DLD1 (cell line): ENCODE measurements around the gene TBC1D22A.

Experiments
- in situ Hi-C: cut with HindIII; loops from 2 replicates; pipeline ENCODE4 v1.10.0; 2017; ENCODE audit warnings: low sequenced_read_pairs

The TBC1D22A gene

GRCh38 chr22:47021371-47022074 lies 259.1 kb downstream of the TBC1D22A start:
- in situ Hi-C loops: no loop called here

GRCh38 chr22:47022075-47022473 lies 259.6 kb downstream of the TBC1D22A start:
- in situ Hi-C loops: no loop called here

GRCh38 chr22:47022475-47022874 lies 260.0 kb downstream of the TBC1D22A start:
- in situ Hi-C loops: no loop called here

GRCh38 chr22:47023871-47024270 lies 261.4 kb downstream of the TBC1D22A start:
- in situ Hi-C loops: no loop called here

GRCh38 chr22:47027766-47028165 lies 265.3 kb downstream of the TBC1D22A start:
- in situ Hi-C loops: loop anchor here (5.0 kb wide), 1 partner anchor 40 kb away; no protein-coding TSS in a partner anchor

- in situ Hi-C loops: loop anchor here (5.0 kb wide), 1 partner anchor 42 kb away; no protein-coding TSS in a partner anchor
These were observed 267.0 kb downstream of the TBC1D22A start for GRCh38 chr22:47029244-47030074.

GRCh38 chr22:47030143-47030661 lies 267.8 kb downstream of the TBC1D22A start:
- in situ Hi-C loops: no loop called here

GRCh38 chr22:47030881-47031627 lies 268.6 kb downstream of the TBC1D22A start:
- in situ Hi-C loops: no loop called here

- in situ Hi-C loops: no loop called here
These were observed 269.1 kb downstream of the TBC1D22A start for GRCh38 chr22:47031628-47031915.

GRCh38 chr22:47032091-47032943 lies 269.9 kb downstream of the TBC1D22A start:
- in situ Hi-C loops: no loop called here

GRCh38 chr22:47032956-47033647 lies 270.7 kb downstream of the TBC1D22A start:
- in situ Hi-C loops: no loop called here

GRCh38 chr22:47033648-47034000 lies 271.2 kb downstream of the TBC1D22A start:
- in situ Hi-C loops: no loop called here

GRCh38 chr22:47034076-47034808 lies 271.8 kb downstream of the TBC1D22A start:
- in situ Hi-C loops: no loop called here

GRCh38 chr22:47034905-47035419 lies 272.5 kb downstream of the TBC1D22A start:
- in situ Hi-C loops: no loop called here

- in situ Hi-C loops: no loop called here
These were observed 273.0 kb downstream of the TBC1D22A start for GRCh38 chr22:47035425-47035881.

- in situ Hi-C loops: no loop called here
These were observed 273.9 kb downstream of the TBC1D22A start for GRCh38 chr22:47036352-47036751.

- in situ Hi-C loops: no loop called here
These were observed 274.6 kb downstream of the TBC1D22A start for GRCh38 chr22:47036936-47037485.

GRCh38 chr22:47038206-47038835 lies 275.9 kb downstream of the TBC1D22A start:
- in situ Hi-C loops: no loop called here
